GM12878 (cell line): ENCODE results near the gene PON3. TPM values are rescaled to one million over a fixed set of nuclear protein-coding genes. Genes with fewer than 3 reads are reported as not detected.

Source experiments
- ATAC-seq: fragments of 200-7000 bp; cut with Tn5 transposase; 3 replicates; pipeline ENCODE4 v1.9.1; 2020; ENCODE audit warnings: mild to moderate bottlenecking, moderate library complexity
- BruUV-seq: library from RNA; stranded (reverse); fragments of 400-500 nt; replicated peaks from 2 replicates; lab custom pipeline; 2021; lab: Mats Ljungman, UMichigan
- CTCF ChIA-PET: fragments of 300-600 bp; sonication (Branson Sonifier 250); formaldehyde crosslinking; extraction: SDS; loops from one replicate; lab custom pipeline; 2021; ENCODE audit warnings: inconsistent platforms; lab: Yijun Ruan, JAX
- POLR2A ChIA-PET: fragments of 350-600 bp; formaldehyde crosslinking; extraction: SDS; loops from one replicate; lab custom pipeline; 2021; ENCODE audit warnings: inconsistent platforms; lab: Charles Lee
- RAD21 ChIA-PET: fragments of 300-600 bp; sonication (Branson Sonifier 250); formaldehyde crosslinking; loops from one replicate; lab custom pipeline; 2023; ENCODE audit warnings: antibody characterized with exemption; ENCODE audit not compliant: unreplicated experiment; lab: Charles Lee
- SMC1A ChIA-PET: fragments of 300-600 bp; sonication (Branson Sonifier 250); formaldehyde crosslinking; loops from one replicate; lab custom pipeline; 2023; ENCODE audit not compliant: unreplicated experiment, uncharacterized antibody; lab: Charles Lee
- DNase-seq: peaks from one replicate; pipeline ENCODE4 v3.0.0-alpha.2; 2011; ENCODE audit warnings: low read depth, low spot score
- FAIRE-seq: peaks from 3 replicates; lab custom pipeline; 2011; peaks lifted over from hg19 to GRCh38; lab: Jason Lieb, UNC
- H2AFZ ChIP-seq: 2 replicates; pipeline ENCODE4 v1.6.0; 2011; ENCODE audit warnings: low read depth, low read length, control low read depth; ENCODE audit not compliant: control insufficient read depth
- H3K27ac ChIP-seq: 2 replicates; pipeline ENCODE4 v1.5.1; 2011; ENCODE audit warnings: control low read depth; ENCODE audit not compliant: control insufficient read depth, insufficient read depth
- H3K27me3 ChIP-seq, 2 experiments: replicated peaks in 1 of 2; 2 replicates each; pipeline versions ENCODE4 v1.6.0 to v1.6.1; 2011; ENCODE audit warnings: low read length in 1 of 2; ENCODE audit not compliant: control insufficient read depth in 2 of 2, insufficient read depth in 2 of 2
- H3K36me3 ChIP-seq, 2 experiments: 2 replicates each; pipeline ENCODE4 v1.5.1; 2011; ENCODE audit warnings: low read length in 1 of 2; ENCODE audit not compliant: control insufficient read depth in 2 of 2, insufficient read depth in 2 of 2
- H3K4me1 ChIP-seq: 2 replicates; pipeline ENCODE4 v1.6.1; 2011; ENCODE audit warnings: mild to moderate bottlenecking, low read length, moderate library complexity, mixed read lengths; ENCODE audit not compliant: control insufficient read depth, insufficient read depth
- H3K4me2 ChIP-seq: 2 replicates; pipeline ENCODE4 v1.6.0; 2011; ENCODE audit warnings: control low read depth; ENCODE audit not compliant: control insufficient read depth, insufficient read depth
- H3K4me3 ChIP-seq: fragments of 200-600 bp; sonication (generic); 2 replicates; pipeline ENCODE4 v1.5.1; 2016
- H3K79me2 ChIP-seq: 2 replicates; pipeline ENCODE4 v1.6.0; 2011; ENCODE audit warnings: low read length; ENCODE audit not compliant: control insufficient read depth, insufficient read depth
- H3K9ac ChIP-seq: 2 replicates; pipeline ENCODE4 v1.8.0; 2011; ENCODE audit warnings: low read length, control low read depth, mixed read lengths; ENCODE audit not compliant: control insufficient read depth, insufficient read depth
- H3K9me3 ChIP-seq: replicated peaks from 3 replicates; pipeline ENCODE4 v1.5.1; 2011; ENCODE audit warnings: mild to moderate bottlenecking, low read length; ENCODE audit not compliant: control insufficient read depth, insufficient read depth
- H4K20me1 ChIP-seq: 2 replicates; pipeline ENCODE4 v1.6.0; 2011; ENCODE audit not compliant: control insufficient read depth, insufficient read depth
- BCL11A ChIP-seq: IDR thresholded peaks from 2 replicates; pipeline ENCODE4 v1.6.1; 2011; ENCODE audit warnings: low read depth, low read length
- BHLHE40 ChIP-seq, 2 experiments: fragments of 450-650 bp in 1 of 2; IDR thresholded peaks; 2 replicates each; pipeline ENCODE4 v1.6.1; 2011 to 2017; ENCODE audit warnings: low read depth in 2 of 2, borderline replicate concordance in 1 of 2, improper control_type of control experiment in 1 of 2, low read length in 1 of 2, mild to moderate bottlenecking in 1 of 2
- BMI1 ChIP-seq: fragments of 450-650 bp; IDR thresholded peaks from 2 replicates; pipeline ENCODE4 v1.6.1; 2016; ENCODE audit warnings: mild to moderate bottlenecking, moderate library complexity, borderline replicate concordance
- BRCA1 ChIP-seq: IDR thresholded peaks from 2 replicates; pipeline ENCODE4 v1.6.1; 2011; ENCODE audit warnings: low read depth, low read length, improper control_type of control experiment
- CBFB ChIP-seq: IDR thresholded peaks from 2 replicates; pipeline ENCODE4 v1.6.1; 2016; ENCODE audit warnings: antibody characterized with exemption, low read depth
- CBX3 ChIP-seq: fragments of 200-600 bp; sonication (generic); IDR thresholded peaks from 2 replicates; pipeline ENCODE4 v1.6.1; 2016; ENCODE audit warnings: low read depth, borderline replicate concordance
- CBX5 ChIP-seq: sonication (generic); IDR thresholded peaks from 2 replicates; pipeline ENCODE4 v1.6.1; 2016; ENCODE audit warnings: low read depth, moderate library complexity, mild to moderate bottlenecking, inconsistent platforms
- EZH2 ChIP-seq: IDR thresholded peaks from 2 replicates; pipeline ENCODE4 v1.6.1; 2012; ENCODE audit warnings: low read depth, mild to moderate bottlenecking, control low read depth, inconsistent platforms, low read length, borderline replicate concordance; ENCODE audit not compliant: control insufficient read depth
- PAX5 ChIP-seq: IDR thresholded peaks from 2 replicates; pipeline ENCODE4 v1.6.1; 2011; ENCODE audit warnings: low read depth, low read length, borderline replicate concordance
- RAD21 ChIP-seq: IDR thresholded peaks from 2 replicates; pipeline ENCODE4 v1.6.1; 2011; ENCODE audit warnings: mild to moderate bottlenecking, low read depth, low read length, moderate library complexity; ENCODE audit not compliant: insufficient read depth
- RB1 ChIP-seq: fragments of 450-650 bp; formaldehyde crosslinking; IDR thresholded peaks from 2 replicates; pipeline ENCODE4 v1.6.1; 2017; ENCODE audit warnings: mild to moderate bottlenecking, borderline replicate concordance
- SMAD5 ChIP-seq: IDR thresholded peaks from 2 replicates; pipeline ENCODE4 v1.6.1; 2016; ENCODE audit warnings: antibody characterized with exemption, low read depth
- YBX1 ChIP-seq: fragments of 450-650 bp; IDR thresholded peaks from 2 replicates; pipeline ENCODE4 v1.6.1; 2016; ENCODE audit warnings: antibody characterized with exemption
- ZBED1 ChIP-seq: IDR thresholded peaks from 2 replicates; pipeline ENCODE4 v1.6.1; 2016; ENCODE audit warnings: borderline replicate concordance
- ZNF217 ChIP-seq: fragments of 450-650 bp; IDR thresholded peaks from 2 replicates; pipeline ENCODE4 v1.6.1; 2017; ENCODE audit warnings: antibody characterized with exemption, mild to moderate bottlenecking
- ZNF384 ChIP-seq: IDR thresholded peaks from 2 replicates; pipeline ENCODE4 v1.6.1; 2012; ENCODE audit warnings: low read depth, mild to moderate bottlenecking, low read length, improper control_type of control experiment, borderline replicate concordance
- WGBS: methylation state at CpG from one replicate; pipeline ENCODE4 v1.1.6; 2016; ENCODE audit warnings: low lambda C conversion rate; ENCODE audit not compliant: insufficient replicate concordance, insufficient coverage; ENCODE audit errors: missing lambda C conversion rate; 5-methylcytosine and 5-hydroxymethylcytosine counted together
- in situ Hi-C: fragments of 300-500 bp; cut with MboI; formaldehyde crosslinking; loops from 9 replicates; pipeline ENCODE4 v1.14.3; 2018; ENCODE audit warnings: mixed read lengths
- intact Hi-C: fragments of 100-400 bp; cut with micrococcal nuclease; formaldehyde crosslinking; loops from one replicate; pipeline ENCODE4 v1.14.2; 2022; ENCODE audit not compliant: unreplicated experiment
- polyA plus RNA-seq, 11 experiments: library from polyadenylated mRNA; depleted of rRNA in 4 of 11; unstranded in 6 of 11; stranded (reverse) in 5 of 11; fragments of >200 nt; fragmentation: Nextera tagmentation in 4 of 11; fragmentation: Illumina TruSeq in 1 of 11; extraction: Ambion mirVana in 4 of 11; extraction: Trizol in 1 of 11; gene quantifications; 1 replicate in 1 of 11; 2 replicates in 10 of 11; pipeline versions ENCODE4 v1.2.1 to v1.2.3, GENCODE V29; 2011 to 2016; ENCODE audit warnings: inconsistent platforms in 2 of 11, missing spikeins in 2 of 11, low read depth in 1 of 11
- total RNA-seq, 4 experiments: library from RNA; depleted of rRNA in 3 of 4; stranded (reverse); fragments of >200 nt in 3 of 4; fragmentation: Illumina TruSeq in 1 of 4; extraction: Trizol in 1 of 4; gene quantifications; 2 replicates each; pipeline versions ENCODE4 v1.2.1 to v1.2.3, GENCODE V29; 2013 to 2021
- TF ChIP-seq, protein P1 (sequence below): fragments of 450-650 bp; IDR thresholded peaks from 2 replicates; pipeline ENCODE4 v1.6.1; 2017; ENCODE audit warnings: mild to moderate bottlenecking, moderate library complexity

Gene PON3
- total and polyA plus RNA-seq, 10 of the 15 experiments (the other 5 are each of a cell fraction or from before 2014, with no cell fraction given): 0.45 to 2.0 (median 0.91) TPM

DNA sequence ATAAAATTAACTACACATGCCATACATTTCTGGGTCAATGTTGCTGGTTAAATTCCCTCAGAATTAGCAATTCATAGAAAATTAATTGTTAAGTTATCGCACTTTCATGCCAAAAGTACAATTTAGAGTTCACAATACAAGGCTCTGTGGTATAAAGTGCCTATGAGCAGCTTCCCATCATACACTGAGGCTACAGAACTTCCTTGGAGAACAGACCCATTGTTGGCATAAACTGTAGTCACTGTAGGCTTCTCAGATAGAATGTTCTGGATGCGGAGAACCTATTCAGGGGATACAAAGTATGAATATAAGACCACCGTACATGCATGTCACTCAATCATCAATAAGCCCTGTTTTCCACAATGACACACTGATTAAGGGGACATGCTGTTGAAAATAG, 9.0 kb upstream of the PON3 start:
- H3K27ac ChIP-seq: no peak overlapping the region
- FAIRE-seq: no peak
- POLR2A ChIA-PET: interaction anchor here (1.5 kb wide), 1 partner anchor 65 kb away, joined by 3 read pairs; no protein-coding TSS in a partner anchor
- H3K9me3 ChIP-seq: no peaks in the 10 kb centered on the region
- H3K4me3 ChIP-seq: no peak overlapping the region
- RAD21 ChIA-PET: interaction anchor here (1.1 kb wide), 1 partner anchor 9 kb away, joined by 3 read pairs; the partner anchor contains the start of gene PON3
- intact Hi-C loops: no loop called here
- H3K9ac ChIP-seq: no peak overlapping the region
- no peak for ATAC-seq
- H4K20me1 ChIP-seq: no peaks in the 10 kb centered on the region
- no TSS peak for BruUV-seq
- no peak overlapping the region for H2AFZ ChIP-seq
- DNase-seq: no peak
- no peak for TF ChIP-seq BRCA1
- TF ChIP-seq BHLHE40 (IDR thresholded peaks at IDR 0.05; ENCODE audit: borderline replicate concordance in 1 of 2, low read depth in 2 of 2, low read length in 1 of 2): no peak
- no peak for TF ChIP-seq ZBED1
- TF ChIP-seq, protein P1, sequence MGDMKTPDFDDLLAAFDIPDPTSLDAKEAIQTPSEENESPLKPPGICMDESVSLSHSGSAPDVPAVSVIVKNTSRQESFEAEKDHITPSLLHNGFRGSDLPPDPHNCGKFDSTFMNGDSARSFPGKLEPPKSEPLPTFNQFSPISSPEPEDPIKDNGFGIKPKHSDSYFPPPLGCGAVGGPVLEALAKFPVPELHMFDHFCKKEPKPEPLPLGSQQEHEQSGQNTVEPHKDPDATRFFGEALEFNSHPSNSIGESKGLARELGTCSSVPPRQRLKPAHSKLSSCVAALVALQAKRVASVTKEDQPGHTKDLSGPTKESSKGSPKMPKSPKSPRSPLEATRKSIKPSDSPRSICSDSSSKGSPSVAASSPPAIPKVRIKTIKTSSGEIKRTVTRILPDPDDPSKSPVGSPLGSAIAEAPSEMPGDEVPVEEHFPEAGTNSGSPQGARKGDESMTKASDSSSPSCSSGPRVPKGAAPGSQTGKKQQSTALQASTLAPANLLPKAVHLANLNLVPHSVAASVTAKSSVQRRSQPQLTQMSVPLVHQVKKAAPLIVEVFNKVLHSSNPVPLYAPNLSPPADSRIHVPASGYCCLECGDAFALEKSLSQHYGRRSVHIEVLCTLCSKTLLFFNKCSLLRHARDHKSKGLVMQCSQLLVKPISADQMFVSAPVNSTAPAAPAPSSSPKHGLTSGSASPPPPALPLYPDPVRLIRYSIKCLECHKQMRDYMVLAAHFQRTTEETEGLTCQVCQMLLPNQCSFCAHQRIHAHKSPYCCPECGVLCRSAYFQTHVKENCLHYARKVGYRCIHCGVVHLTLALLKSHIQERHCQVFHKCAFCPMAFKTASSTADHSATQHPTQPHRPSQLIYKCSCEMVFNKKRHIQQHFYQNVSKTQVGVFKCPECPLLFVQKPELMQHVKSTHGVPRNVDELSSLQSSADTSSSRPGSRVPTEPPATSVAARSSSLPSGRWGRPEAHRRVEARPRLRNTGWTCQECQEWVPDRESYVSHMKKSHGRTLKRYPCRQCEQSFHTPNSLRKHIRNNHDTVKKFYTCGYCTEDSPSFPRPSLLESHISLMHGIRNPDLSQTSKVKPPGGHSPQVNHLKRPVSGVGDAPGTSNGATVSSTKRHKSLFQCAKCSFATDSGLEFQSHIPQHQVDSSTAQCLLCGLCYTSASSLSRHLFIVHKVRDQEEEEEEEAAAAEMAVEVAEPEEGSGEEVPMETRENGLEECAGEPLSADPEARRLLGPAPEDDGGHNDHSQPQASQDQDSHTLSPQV: no peak
- TF ChIP-seq CBX5: no peak
- no peak for TF ChIP-seq PAX5
- TF ChIP-seq ZNF217: no peak
- no peak for TF ChIP-seq BMI1
- no peak for TF ChIP-seq CBX3
- TF ChIP-seq BCL11A: no peak
- TF ChIP-seq RB1: no peak
- TF ChIP-seq CBFB: no peak
- no peak for TF ChIP-seq SMAD5
- no peak for TF ChIP-seq ZNF384
- TF ChIP-seq EZH2: no peak
- no peak for TF ChIP-seq YBX1
- TF ChIP-seq RAD21: no peak
- H3K4me2 ChIP-seq: no peak overlapping the region
- SMC1A ChIA-PET: interaction anchor here (0.5 to 3.7 kb wide), 7 partner anchors 14 to 308 kb away, joined by 3 to 17 read pairs (median 3); no protein-coding TSS in a partner anchor
- no peaks in the 10 kb centered on the region for H3K79me2 ChIP-seq
- no peaks in the 10 kb centered on the region for H3K4me1 ChIP-seq
- 60% methylated on average over 3 of the region's 3 CpGs for WGBS
- H3K27me3 ChIP-seq: no peaks in the 10 kb centered on the region
- no peaks in the 10 kb centered on the region; a peak in 1 of 4 replicates for H3K36me3 ChIP-seq
- CTCF ChIA-PET: interaction anchor here (1.3 to 1.7 kb wide), 2 partner anchors 10 to 71 kb away, joined by 5 to 6 read pairs; no protein-coding TSS in a partner anchor
- in situ Hi-C loops: no loop called here
